Endometrial microvascular endothelial cells (primary cell): ENCODE data around the gene PCP4. TPM values are rescaled to one million over a fixed set of nuclear protein-coding genes. Genes with fewer than 3 reads are reported as not detected.

Source experiments
- in situ Hi-C: cut with HindIII; loops from 2 replicates; pipeline ENCODE4 v1.10.0; 2017; ENCODE audit warnings: low sequenced_read_pairs, low pct_unique_long_range_greater_than_20kb; ENCODE audit errors: inconsistent ontology term
- total RNA-seq: library from RNA; depleted of rRNA; stranded (reverse); fragments of >200 nt; gene quantifications from one replicate; pipeline ENCODE4 v1.2.3, GENCODE V29; 2015; ENCODE audit errors: inconsistent ontology term

Gene PCP4
- total RNA-seq, 1 donor from 2014 or later, result not detected

GRCh38 chr21:39958731-39959130 is 91.5 kb downstream of the PCP4 start:
- in situ Hi-C loops, result no loop called here

- in situ Hi-C loops, result no loop called here
Observed at GRCh38 chr21:39961251-39961650, 94.0 kb downstream of the PCP4 start.

DNA sequence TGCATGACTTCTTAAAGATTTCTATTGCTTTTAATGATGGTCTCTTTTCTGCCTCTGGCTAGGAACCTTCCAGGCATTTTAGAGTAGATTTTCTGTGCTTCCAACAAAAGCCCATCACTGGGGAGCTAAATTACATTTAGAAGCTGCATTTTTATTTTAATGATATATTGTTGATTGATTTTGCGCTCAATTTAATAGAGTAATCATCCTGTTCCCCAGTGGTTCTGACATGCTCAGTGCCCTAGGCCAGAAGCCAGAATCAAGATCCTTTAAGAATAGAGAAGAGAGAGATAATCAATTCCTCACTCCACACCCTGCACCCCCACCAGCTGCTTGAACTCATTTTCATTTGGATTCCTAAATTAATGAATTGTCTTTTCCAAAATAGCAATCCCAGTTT is 97.8 kb downstream of the PCP4 start:
- in situ Hi-C loops, result no loop called here

DNA sequence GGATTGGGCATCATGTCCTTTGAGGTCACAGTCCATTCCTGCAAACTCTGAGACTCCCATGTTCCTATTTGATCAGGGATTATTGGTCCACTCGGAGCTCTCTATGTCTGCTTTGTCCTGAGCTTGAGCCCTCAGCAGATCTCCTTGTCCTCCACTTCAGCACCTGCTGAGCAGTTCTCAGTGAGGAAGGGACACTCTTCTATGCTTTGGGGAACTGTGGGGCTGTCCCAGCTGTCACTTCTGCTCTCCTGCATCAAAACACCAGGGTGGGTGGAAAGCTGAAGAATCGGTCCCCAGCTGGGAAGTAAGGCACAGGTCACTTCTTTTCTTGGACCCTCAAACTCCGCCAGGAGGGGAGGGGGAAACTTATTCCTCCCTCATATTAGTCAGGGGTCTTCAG is 99.5 kb downstream of the PCP4 start:
- in situ Hi-C loops, result no loop called here

DNA sequence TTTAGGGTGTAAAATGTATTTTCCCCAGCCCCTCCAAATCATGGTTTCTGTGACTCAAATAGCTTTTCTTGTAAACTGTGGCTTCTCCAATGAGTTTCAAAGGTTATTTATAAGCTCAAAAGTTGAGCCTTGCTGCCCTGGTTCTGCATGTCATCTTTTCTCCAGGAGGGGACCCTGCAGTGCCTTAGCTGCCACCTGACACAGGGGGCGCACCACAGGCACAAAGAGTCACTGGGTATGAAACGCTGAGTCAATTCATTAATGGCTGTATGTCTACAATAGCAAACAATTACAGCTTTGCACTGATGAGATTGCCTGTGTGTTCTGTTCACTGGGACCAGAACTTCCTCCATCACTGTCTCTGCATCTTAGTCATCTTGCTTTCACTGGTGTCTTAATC is 100.8 kb downstream of the PCP4 start:
- in situ Hi-C loops, result no loop called here

DNA sequence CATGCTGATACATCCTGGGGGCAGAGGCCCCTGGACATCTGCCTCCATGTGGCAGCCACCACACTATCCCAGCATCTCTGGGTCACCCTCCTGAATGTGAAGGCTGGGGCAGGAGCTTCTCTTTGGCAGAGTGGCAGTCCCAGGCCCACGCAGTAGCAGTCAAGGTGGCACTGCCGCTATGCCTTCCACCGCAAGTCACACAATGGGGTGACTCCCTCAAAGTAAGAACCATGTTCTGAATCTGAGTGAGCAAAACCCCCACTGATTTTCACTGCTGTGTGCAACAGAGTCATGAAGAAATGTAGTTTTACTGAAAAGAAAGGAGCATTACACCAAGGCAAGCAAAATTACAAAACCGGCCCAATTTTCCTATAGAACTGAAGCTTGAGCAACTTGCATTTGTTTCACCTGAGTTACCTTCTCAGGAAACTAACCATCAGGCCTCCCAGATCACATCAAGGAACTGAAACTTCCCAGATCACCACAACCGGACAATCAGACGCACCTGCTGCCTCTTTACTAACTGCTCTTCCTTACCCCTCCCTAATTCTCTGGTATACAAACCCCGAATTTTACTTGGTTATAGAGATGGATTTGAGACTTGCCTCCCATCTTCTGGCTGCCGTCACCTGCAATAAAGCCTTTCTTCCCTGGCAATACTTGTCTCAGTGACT is 102.6 kb downstream of the PCP4 start:
- in situ Hi-C loops, result no loop called here

GRCh38 chr21:39971956-39972355 is 104.7 kb downstream of the PCP4 start:
- in situ Hi-C loops, result no loop called here

- in situ Hi-C loops, result no loop called here
Observed at GRCh38 chr21:39972471-39972870, 105.2 kb downstream of the PCP4 start.

- in situ Hi-C loops, result no loop called here
Observed at GRCh38 chr21:39972976-39973770, 105.9 kb downstream of the PCP4 start.

- in situ Hi-C loops, result no loop called here
Observed at GRCh38 chr21:39976800-39977199, 109.6 kb downstream of the PCP4 start.

Other genes starting within 250 kb of the PCP4 start
- gene IGSF5, start 122.3 kb upstream of the PCP4 start, total RNA-seq, result not detected